GM21447 (cell line): ENCODE measurements around the gene FBXW7.

ENCODE experiments used
- ATAC-seq: cut with Tn5 transposase; IDR thresholded peaks from one replicate; pipeline ENCODE4 v1.9.1; 2021; ENCODE audit not compliant: unreplicated experiment

The FBXW7 gene

DNA sequence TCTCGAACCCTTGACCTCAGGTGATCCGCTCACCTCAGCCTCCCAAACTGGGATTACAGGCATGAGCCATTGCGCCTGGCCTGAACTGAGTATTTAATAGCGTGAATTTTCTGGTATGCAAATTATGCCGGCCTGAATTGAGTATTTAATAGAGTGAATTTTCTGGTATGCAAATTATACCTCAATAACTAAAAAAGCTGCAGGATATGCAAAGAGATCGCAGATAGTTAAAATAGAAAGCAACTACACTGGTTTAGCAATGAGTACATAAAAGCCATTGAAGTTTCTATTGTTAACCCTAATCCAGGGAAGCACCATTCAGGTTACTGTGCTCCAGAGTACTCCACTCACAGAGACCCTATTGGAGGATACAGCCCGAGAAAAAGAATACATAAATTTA lies 22.8 kb downstream of the FBXW7 start:
- no peak for ATAC-seq

DNA sequence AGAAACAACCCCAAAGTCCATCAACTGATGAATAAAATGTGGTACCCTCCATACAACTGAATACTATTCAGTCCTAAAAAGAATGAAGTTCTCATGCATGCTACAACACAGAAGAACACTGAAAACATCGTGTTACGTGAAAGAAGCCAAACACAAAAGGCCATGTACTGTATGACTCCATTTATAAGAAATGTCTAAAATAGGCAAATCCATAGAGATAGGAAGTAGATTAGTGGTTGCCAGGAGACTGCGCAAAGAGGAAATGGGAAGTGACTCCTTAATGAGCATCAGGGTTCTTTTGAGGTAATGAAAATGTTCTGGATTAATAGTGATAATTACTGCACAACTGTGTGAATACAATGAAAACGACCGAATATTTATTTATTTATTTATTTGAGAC lies 23.4 kb downstream of the FBXW7 start:
- ATAC-seq = no peak

- peak; percentile 42 for ATAC-seq
Measured at GRCh38 chr4:152510349-152511147, 25.3 kb downstream of the FBXW7 start.

DNA sequence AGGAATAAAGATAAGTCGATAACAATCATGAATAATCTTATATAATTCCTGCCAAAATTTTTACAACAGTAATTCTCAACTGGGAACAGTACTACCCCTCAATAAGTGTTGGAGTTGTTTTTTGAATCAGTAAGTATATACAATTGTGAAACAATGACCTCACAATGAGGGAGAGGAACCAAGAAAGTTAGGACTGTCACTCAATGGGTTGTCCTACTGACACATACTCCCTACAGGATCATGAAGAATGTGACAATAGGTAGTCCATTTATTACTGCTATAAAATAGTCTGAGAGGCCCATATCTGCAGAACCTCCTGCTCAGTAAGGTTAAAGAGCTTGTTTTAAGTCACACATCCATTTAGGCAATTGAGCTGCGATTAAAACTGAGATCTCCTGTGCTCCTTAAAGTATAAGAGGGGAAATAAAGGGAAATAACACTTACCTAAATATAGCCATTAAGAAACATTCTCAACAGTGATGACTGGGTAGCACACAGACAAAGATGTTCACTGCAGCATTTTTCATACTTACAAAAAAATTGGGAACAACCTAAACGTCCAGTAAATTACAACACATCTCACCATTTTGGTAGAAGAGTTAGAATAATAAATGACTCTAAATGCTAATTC lies 26.2 kb downstream of the FBXW7 start:
- no peak for ATAC-seq

GRCh38 chr4:152508818-152509217 lies 27.1 kb downstream of the FBXW7 start:
- no peak for ATAC-seq

DNA sequence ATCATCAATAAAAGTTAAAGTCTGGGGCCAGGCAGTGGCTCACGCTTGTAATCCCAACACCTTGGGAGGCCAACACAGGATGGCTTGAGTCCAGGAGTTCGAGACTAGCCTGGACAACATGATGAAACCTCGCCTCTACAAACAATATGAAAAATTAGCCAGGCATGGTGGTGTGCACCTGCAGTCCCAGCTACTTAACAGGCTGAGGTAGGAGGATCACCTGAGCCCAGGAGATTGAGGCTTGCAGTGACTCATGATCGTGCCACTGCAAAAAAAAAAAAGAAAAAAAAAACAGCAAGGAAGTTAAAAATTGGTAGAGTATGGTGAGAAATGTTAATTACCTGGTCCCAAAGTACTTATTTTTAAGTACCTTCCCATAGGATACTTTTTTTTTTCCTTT lies 27.5 kb downstream of the FBXW7 start:
- ATAC-seq = no peak

- no peak for ATAC-seq
Measured at GRCh38 chr4:152503653-152504290, 32.1 kb downstream of the FBXW7 start.

GRCh38 chr4:152501846-152502536 lies 33.9 kb downstream of the FBXW7 start:
- ATAC-seq = no peak

- ATAC-seq = peak; percentile 59
Measured at GRCh38 chr4:152500800-152501434, 35.0 kb downstream of the FBXW7 start.

DNA sequence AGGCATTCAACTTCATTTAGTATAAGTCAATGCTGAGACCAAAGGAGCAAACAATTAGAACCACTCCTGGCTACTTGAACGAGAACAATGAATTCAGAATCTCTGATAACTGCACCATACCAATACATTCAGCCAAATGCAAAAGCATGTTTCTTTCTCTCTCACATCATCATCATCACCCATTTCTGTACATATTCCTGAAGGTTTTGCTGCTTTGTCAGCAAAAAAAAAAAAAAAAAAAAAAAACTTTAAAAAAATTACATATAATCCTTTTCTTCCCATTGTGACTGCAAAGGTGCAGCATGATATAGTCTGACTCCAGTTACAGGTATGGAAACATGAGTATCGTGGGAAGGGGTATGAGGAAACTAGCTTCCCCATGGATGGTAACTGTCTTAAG lies 35.6 kb downstream of the FBXW7 start:
- no peak for ATAC-seq

DNA sequence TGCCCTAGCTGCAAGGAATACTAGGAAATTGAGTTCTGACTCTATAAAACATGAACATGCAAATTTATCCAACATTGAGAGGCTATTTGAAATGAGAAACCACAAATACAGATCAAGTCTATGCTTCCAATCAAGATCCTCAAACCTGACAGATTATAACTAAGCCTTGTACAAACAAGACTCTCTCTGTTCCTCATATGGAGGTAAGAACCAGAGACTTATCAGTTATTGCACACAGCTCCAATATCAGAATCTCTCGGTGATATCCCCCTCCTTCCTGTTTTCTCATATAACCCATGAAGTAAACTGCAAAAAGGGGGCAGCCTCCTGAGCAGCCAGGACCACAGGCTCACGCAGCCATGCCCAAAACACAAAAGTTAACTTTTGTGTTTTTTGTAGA lies 36.5 kb downstream of the FBXW7 start:
- ATAC-seq = no peak

- no peak for ATAC-seq
Measured at GRCh38 chr4:152494020-152494419, 41.9 kb downstream of the FBXW7 start.

GRCh38 chr4:152488246-152488645 lies 47.6 kb downstream of the FBXW7 start:
- no peak for ATAC-seq

GRCh38 chr4:152486429-152487389 lies 49.2 kb downstream of the FBXW7 start:
- ATAC-seq = no peak

- ATAC-seq = peak; percentile 97
Measured at GRCh38 chr4:152485726-152486276, 50.1 kb downstream of the FBXW7 start.

GRCh38 chr4:152482211-152482610 lies 53.7 kb downstream of the FBXW7 start:
- no peak for ATAC-seq

- ATAC-seq = no peak
Measured at GRCh38 chr4:152480901-152481300, 55.0 kb downstream of the FBXW7 start.

GRCh38 chr4:152480326-152480725 lies 55.6 kb downstream of the FBXW7 start:
- ATAC-seq = no peak

DNA sequence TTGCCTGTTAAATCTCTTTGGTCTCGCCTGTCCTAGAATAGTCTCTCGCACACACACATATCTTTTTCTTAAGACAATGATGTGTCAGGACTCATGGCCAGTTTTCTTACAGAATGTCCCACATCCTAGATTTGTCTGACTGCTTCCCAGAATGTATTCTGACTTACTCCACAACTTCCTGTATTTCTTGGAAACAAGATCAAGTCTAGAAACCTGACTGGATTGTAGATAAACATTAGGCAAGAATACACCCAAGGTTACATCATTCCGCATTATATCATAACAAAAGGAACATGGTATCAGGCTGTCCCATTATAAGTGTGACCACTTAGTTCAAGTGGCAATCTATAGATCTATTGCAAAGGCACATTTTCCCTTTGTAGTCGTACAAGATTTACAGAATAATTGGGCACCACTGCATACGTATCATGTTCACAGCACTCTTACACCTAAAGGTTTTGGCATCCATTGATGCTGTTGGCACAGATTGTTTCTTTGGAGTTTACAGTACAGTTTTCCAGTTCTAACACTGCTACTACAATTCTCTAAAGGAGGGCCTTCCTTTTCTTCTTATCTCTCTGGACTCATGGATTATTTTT lies 56.4 kb downstream of the FBXW7 start:
- no peak for ATAC-seq
